ENCODE measurements around the gene STK24.

- TF ChIP-seq CTCF (IDR thresholded peaks at IDR 0.05 in 4 of 5, conservative IDR thresholded peaks at IDR 0.05 in 1 of 5): no peak
- TF ChIP-seq POLR2A (IDR thresholded peaks at IDR 0.05): no peak
These were observed 14.9 kb upstream of the STK24 start for GRCh38 chr13:98591721-98592361.

All from gastrocnemius medialis (tissue), 4 donors.